ENCODE measurements around the gene ATF4.
"Not testable (repeated sequence)": the region's sequence is repeated elsewhere in the genome, so short reads cannot be mapped to it uniquely, and the experiment has no call there.

ATF4 gene

DNA sequence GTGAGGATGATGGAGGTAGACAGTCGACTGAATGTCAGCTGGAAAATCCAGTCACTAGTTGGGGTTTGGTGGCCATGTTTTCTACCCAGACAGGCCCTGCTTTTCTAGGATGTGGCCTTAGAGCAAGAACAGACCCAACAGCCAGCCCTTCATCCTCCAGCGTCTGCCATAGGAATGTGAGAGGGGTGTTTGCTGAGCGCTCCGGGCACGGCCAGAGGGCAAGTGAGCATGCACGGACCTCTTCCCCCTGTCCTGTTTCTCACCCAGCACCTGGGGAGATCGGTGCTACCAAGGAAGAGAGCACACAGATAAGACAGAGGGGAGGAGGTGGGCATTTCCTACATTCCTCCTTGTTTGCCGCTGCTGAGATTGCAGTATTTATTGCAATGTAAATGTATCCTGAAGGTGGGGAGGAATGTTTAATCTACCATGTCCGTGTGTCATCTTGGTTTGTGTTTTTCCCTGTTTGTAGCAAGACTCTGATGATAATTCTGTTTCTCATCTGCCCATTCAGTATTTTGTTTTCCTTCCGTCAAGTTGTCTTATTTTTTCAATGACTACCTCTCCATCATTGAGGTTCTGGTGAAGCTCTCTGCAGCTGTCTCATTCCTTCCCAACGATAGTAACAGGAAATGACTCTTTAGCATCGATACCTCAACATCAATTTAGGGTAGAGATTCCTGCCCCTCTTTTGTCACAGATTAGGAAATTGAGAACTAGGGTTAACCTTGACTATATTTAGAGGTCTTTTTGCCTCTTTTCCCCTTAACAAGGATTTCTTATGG, 4.9 kb upstream of the ATF4 start:
- Histone ChIP-seq H3K9me3 (ENCODE audit: control insufficient read depth, insufficient read depth, low read length) (no peaks in the 10 kb centered on the region), H3K4me3 (ENCODE audit: low read depth, low read length) (no peak overlapping the region), H3K27me3 (ENCODE audit: control insufficient read depth, insufficient read depth, low read length) (peaks cover 38% of the 10 kb centered on the region), H3K4me1 (ENCODE audit: control insufficient read depth, insufficient read depth, low read length) (peaks cover 3% of the 10 kb centered on the region), H3K36me3 (ENCODE audit: control insufficient read depth, insufficient read depth, low read length) (peaks cover 26% of the 10 kb centered on the region), H3K9ac (ENCODE audit: low read depth, low read length) (no peak overlapping the region)

DNA sequence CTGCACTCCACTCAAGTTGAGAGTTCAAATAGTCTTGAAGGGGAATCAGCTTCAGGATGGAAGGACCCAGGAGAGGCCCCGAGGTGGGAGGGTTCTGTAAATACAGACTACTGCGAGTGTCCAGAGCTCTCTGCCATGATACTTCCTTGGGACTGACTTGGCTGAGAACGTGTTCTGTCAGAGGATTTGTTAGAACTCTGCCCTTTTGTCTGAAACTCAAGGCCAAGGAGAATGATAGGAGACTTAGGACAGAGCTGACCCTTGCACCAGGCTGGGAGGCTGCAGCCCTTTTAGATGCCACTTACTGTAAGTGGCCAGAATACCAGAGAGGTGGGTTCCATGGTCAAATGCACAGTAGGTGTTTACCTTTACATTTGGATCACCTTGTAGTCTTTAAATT, 2.9 kb upstream of the ATF4 start:
- Histone ChIP-seq H3K27me3 (ENCODE audit: control insufficient read depth, insufficient read depth, low read length) (peaks cover 22% of the 10 kb centered on the region), H3K9me3 (ENCODE audit: control insufficient read depth, insufficient read depth, low read length) (no peaks in the 10 kb centered on the region), H3K4me3 (ENCODE audit: low read depth, low read length) (no peak overlapping the region), H3K36me3 (ENCODE audit: control insufficient read depth, insufficient read depth, low read length) (peaks cover 33% of the 10 kb centered on the region), H3K4me1 (ENCODE audit: control insufficient read depth, insufficient read depth, low read length) (peaks cover 5% of the 10 kb centered on the region), H3K9ac (ENCODE audit: low read depth, low read length) (no peak overlapping the region)

DNA sequence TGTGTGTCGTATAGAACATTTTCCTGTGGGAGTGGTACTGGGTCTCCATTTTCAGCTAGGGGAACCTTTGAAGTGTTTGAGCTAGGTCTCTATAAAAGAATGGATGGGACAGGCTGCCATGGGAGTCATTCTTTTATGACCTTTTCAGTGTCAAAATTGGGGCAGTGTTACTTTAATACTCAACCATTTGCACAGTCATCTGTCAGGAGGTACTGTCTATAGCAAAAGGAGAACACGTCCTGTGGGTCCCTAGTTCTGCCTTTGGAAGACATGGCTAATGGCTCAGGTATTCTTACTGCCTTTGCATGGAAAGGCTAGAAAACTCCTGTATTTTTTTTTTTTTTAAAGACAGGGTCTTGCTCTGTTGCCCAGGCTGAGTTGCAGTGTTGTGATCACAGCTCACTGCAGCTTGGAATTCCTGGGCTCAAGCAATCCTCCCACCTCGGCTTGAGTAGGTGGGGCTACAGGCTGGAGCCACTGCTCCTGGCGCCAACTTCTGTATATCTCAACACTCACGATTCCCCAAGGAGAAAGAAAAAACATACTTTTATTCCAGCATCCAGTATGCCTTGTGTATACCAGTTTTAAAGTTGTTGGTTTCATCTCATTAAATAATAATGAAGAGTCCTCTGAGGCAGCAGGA, 2.1 kb upstream of the ATF4 start:
- Histone ChIP-seq H3K4me1 (ENCODE audit: control insufficient read depth, insufficient read depth, low read length) (peaks cover 5% of the 10 kb centered on the region), H3K36me3 (ENCODE audit: control insufficient read depth, insufficient read depth, low read length) (peaks cover 41% of the 10 kb centered on the region), H3K4me3 (ENCODE audit: low read depth, low read length) (no peak overlapping the region)

DNA sequence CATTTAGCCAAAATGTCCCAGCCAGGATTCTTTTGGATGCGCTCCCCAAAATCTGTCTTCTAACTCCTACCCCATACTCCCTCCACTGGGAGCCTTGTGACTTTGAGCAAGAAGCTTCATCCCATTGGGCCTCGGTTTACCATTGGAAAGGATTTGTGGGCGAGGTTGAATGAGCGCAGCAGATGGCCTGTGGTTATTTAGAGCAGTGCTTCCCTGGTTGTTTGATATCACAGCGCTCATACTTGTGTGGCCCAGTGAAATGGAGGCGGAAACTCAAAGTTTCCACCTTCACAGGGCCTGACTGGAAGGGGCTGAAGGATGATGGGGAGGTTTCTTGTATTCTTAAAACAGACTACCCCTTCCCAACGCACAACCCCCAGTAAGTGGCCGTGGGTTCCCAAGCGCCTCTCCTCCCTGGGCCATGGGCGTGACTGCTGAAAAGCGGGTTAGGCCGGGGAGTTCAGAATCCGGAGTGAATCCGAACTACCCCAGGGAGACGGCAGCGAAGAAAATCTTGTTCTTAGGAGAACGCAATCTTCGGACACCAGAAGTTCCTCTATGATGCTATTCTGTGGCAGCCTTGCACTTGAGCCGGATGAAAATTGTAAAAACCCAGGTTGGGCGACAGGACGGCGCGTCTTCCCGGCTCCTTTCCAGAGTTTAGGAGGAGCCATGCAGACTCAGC, 1.2 kb upstream of the ATF4 start:
- Histone ChIP-seq H3K9me3 (ENCODE audit: control insufficient read depth, insufficient read depth, low read length) (no peaks in the 10 kb centered on the region), H3K36me3 (ENCODE audit: control insufficient read depth, insufficient read depth, low read length) (peaks cover 41% of the 10 kb centered on the region), H3K27me3 (ENCODE audit: control insufficient read depth, insufficient read depth, low read length) (peaks cover 20% of the 10 kb centered on the region), H3K9ac (ENCODE audit: low read depth, low read length) (peak overlapping the region; percentile 82), H3K4me3 (ENCODE audit: low read depth, low read length) (peak overlapping the region; percentile 90), H3K4me1 (ENCODE audit: control insufficient read depth, insufficient read depth, low read length) (peaks cover 5% of the 10 kb centered on the region)

More for the DNA sequence above, 2.1 kb upstream of the ATF4 start:
- Histone ChIP-seq H3K9ac (ENCODE audit: low read depth, low read length) (no peak overlapping the region), H3K27me3 (ENCODE audit: control insufficient read depth, insufficient read depth, low read length) (peaks cover 20% of the 10 kb centered on the region), H3K9me3 (ENCODE audit: control insufficient read depth, insufficient read depth, low read length) (no peaks in the 10 kb centered on the region)

DNA sequence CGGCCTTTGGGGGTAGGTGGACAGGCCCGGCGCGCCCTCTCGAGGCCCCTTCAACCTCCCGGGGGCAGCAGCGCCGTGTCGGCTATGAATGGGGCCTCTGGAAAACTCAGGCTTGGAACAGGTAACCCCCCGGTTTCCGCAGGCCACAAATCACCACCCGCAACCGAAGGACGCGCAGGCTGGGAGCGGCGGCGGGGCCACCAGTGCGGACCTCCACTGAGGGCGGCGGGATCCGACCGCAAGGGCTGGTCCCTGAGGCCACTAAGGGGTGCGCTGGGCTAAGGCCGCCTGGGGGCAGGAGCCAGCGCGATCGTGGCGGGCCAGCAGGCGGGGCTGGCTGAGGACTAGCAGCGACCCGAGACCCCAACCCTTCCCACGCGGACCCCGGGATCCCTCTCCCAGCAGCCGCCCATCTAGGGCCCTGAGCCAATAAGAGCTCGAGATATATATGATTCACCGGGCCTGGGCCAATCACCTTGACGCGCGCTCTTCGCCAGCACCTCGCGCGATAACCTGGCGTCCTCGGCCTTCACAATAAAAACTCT, 609 bp upstream of the ATF4 start:
- Histone ChIP-seq H3K36me3 (ENCODE audit: control insufficient read depth, insufficient read depth, low read length) (peaks cover 45% of the 10 kb centered on the region), H3K4me1 (ENCODE audit: control insufficient read depth, insufficient read depth, low read length) (peaks cover 5% of the 10 kb centered on the region)

DNA sequence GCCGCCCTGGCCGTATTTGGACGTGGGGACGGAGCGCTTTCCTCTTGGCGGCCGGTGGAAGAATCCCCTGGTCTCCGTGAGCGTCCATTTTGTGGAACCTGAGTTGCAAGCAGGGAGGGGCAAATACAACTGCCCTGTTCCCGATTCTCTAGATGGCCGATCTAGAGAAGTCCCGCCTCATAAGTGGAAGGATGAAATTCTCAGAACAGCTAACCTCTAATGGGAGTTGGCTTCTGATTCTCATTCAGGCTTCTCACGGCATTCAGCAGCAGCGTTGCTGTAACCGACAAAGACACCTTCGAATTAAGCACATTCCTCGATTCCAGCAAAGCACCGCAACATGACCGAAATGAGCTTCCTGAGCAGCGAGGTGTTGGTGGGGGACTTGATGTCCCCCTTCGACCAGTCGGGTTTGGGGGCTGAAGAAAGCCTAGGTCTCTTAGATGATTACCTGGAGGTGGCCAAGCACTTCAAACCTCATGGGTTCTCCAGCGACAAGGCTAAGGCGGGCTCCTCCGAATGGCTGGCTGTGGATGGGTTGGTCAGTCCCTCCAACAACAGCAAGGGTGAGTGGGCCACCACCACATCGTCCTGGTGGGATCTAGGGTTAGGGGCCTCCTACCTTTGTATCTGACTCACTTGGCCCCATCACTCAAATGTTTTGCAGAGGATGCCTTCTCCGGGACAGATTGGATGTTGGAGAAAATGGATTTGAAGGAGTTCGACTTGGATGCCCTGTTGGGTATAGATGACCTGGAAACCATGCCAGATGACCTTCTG, 934 bp downstream of the ATF4 start:
- Histone ChIP-seq H3K27me3 (ENCODE audit: control insufficient read depth, insufficient read depth, low read length) (peaks cover 13% of the 10 kb centered on the region), H3K4me3 (ENCODE audit: low read depth, low read length) (peak overlapping the region; percentile 73), H3K9ac (ENCODE audit: low read depth, low read length) (peak overlapping the region; percentile 99), H3K36me3 (ENCODE audit: control insufficient read depth, insufficient read depth, low read length) (peaks cover 37% of the 10 kb centered on the region)
- H3K4me1 ChIP-seq (ENCODE audit: control insufficient read depth, insufficient read depth, low read length); H3K9me3 ChIP-seq (ENCODE audit: control insufficient read depth, insufficient read depth, low read length): not testable (repeated sequence)

More for the DNA sequence above, 609 bp upstream of the ATF4 start:
- Histone ChIP-seq H3K9me3 (ENCODE audit: control insufficient read depth, insufficient read depth, low read length) (no peaks in the 10 kb centered on the region), H3K4me3 (ENCODE audit: low read depth, low read length) (peak overlapping the region; percentile 90), H3K27me3 (ENCODE audit: control insufficient read depth, insufficient read depth, low read length) (peaks cover 20% of the 10 kb centered on the region), H3K9ac (ENCODE audit: low read depth, low read length) (peak overlapping the region; percentile 99)

DNA sequence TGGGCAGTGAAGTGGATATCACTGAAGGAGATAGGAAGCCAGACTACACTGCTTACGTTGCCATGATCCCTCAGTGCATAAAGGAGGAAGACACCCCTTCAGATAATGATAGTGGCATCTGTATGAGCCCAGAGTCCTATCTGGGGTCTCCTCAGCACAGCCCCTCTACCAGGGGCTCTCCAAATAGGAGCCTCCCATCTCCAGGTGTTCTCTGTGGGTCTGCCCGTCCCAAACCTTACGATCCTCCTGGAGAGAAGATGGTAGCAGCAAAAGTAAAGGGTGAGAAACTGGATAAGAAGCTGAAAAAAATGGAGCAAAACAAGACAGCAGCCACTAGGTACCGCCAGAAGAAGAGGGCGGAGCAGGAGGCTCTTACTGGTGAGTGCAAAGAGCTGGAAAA, 1.7 kb downstream of the ATF4 start:
- H3K4me1 ChIP-seq (ENCODE audit: control insufficient read depth, insufficient read depth, low read length): not testable (repeated sequence)

DNA sequence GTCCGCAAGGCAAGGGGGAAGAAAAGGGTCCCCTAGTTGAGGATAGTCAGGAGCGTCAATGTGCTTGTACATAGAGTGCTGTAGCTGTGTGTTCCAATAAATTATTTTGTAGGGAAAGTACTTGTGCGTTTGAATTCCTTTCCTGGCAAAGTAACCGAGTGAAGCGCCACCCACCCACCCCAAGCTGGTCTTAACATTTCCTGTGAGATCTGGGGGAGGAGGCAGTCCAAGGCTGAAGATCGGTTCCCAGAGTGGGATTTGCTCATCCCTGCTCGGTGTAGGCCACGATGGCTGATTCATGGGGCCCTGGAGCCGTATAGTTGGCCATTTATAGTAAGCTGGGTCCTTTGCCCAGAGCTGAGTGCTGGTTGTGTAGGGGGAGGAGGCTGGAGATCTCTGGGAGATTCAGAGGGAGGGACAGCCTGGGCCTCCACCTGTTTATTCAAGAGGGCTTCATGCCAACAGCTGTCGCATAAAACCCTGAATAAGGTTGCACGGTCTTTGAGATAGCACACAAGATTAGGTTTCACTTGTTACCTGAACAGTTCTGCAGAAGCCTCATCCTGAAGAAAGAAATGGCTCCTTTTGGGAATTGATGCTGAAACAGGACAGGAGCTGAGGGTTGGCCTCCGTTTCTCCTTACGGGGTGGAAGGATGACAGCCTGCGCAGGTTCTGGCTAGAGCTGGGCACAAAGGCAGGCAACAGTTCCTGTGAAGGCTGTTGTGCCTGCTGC, 2.4 kb downstream of the ATF4 start:
- no peaks in the 10 kb centered on the region for H3K9me3 ChIP-seq (ENCODE audit: control insufficient read depth, insufficient read depth, low read length)
- H3K27me3 ChIP-seq (ENCODE audit: control insufficient read depth, insufficient read depth, low read length): peaks cover 6% of the 10 kb centered on the region
- no peak overlapping the region for H3K9ac ChIP-seq (ENCODE audit: low read depth, low read length)
- H3K36me3 ChIP-seq (ENCODE audit: control insufficient read depth, insufficient read depth, low read length): peaks cover 37% of the 10 kb centered on the region
- H3K4me1 ChIP-seq (ENCODE audit: control insufficient read depth, insufficient read depth, low read length): peaks cover 5% of the 10 kb centered on the region
- H3K4me3 ChIP-seq (ENCODE audit: low read depth, low read length): peak overlapping the region; percentile 36

More for the DNA sequence above, 1.7 kb downstream of the ATF4 start:
- H3K9me3 ChIP-seq (ENCODE audit: control insufficient read depth, insufficient read depth, low read length): not testable (repeated sequence)
- Histone ChIP-seq H3K4me3 (ENCODE audit: low read depth, low read length) (peak overlapping the region; percentile 73), H3K9ac (ENCODE audit: low read depth, low read length) (peak overlapping the region; percentile 99), H3K36me3 (ENCODE audit: control insufficient read depth, insufficient read depth, low read length) (peaks cover 37% of the 10 kb centered on the region), H3K27me3 (ENCODE audit: control insufficient read depth, insufficient read depth, low read length) (peaks cover 11% of the 10 kb centered on the region)

DNA sequence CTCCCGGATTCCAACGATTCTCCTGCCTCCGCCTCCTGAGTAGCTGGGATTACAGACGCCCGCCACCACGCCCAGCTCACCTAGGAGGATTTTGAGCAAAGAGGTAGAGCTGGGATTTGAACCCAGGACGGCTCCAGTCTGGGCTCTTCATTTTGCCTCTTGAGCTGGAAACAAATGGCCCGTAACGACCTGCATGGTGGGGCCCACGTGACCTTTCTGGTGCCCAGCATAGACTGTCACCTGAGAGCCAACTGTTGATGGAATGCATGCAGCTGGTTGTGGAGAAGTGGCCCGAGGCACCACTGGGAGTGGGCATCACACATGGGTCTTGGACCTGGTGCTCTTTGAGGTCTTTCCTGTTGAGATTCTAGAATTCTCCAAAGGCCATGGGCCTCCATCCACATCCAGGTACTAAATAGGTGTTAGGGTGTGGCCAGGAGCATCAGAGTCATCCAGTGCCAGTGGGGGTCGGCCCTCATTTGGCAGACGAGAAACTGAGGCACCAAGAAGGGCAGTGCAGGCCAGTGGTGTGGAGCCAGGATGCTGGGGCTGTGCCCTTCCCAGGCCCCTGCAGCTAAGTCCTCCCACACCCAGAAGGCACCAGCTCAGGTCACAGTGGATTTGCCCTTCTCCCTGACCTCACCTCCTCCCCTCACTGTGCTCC, 3.9 kb downstream of the ATF4 start:
- Histone ChIP-seq H3K36me3 (ENCODE audit: control insufficient read depth, insufficient read depth, low read length) (peaks cover 50% of the 10 kb centered on the region), H3K9me3 (ENCODE audit: control insufficient read depth, insufficient read depth, low read length) (no peaks in the 10 kb centered on the region), H3K4me3 (ENCODE audit: low read depth, low read length) (no peak overlapping the region), H3K9ac (ENCODE audit: low read depth, low read length) (no peak overlapping the region), H3K4me1 (ENCODE audit: control insufficient read depth, insufficient read depth, low read length) (peaks cover 2% of the 10 kb centered on the region), H3K27me3 (ENCODE audit: control insufficient read depth, insufficient read depth, low read length) (no peaks in the 10 kb centered on the region)

DNA sequence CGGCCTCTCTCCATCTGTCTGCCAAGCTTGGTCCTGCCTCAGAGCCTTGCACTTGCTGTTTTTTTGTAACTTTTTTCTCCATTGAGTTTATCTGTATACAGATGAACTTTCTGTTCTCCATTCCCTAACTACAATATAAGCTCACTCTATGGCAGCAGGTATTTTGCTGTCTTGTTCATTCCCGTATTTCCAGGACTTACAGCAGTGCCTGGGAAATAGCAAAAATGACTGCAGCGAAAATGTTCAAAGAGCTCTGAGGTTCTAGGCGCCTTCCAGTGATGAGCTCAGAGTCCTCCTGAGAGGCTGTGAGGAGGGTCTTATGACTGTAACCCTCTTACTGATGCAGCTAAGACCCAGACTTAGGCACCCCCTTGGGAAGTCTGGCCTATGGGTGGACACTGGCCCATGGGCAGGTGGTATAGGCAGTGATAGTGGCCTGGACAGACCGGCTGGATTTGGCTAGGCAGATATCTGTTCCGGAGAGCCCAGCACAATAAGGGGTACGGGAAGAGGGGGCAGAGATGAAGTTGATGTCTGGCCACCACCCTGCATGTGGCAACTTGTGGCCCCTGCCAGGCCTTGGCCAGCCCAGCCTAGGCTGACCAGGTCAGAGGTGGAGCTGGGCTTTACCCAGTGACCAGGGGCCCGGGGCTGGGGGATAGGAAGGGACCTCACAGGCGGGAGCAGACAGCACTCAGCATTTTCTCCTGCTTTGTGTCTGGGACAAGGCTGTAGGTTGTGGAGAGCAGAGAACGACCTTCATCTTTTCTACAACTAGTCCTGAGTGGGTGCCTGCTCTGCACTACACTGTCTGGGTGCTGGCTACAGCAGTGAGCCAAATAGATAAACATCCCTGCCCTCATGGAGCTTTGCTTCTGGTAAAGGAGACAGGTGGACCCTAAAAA, 4.6 kb downstream of the ATF4 start:
- H3K4me3 ChIP-seq (ENCODE audit: low read depth, low read length): no peak overlapping the region
- H3K36me3 ChIP-seq (ENCODE audit: control insufficient read depth, insufficient read depth, low read length): peaks cover 56% of the 10 kb centered on the region
- H3K9ac ChIP-seq (ENCODE audit: low read depth, low read length): no peak overlapping the region
- peaks cover 2% of the 10 kb centered on the region for H3K4me1 ChIP-seq (ENCODE audit: control insufficient read depth, insufficient read depth, low read length)
- H3K27me3 ChIP-seq (ENCODE audit: control insufficient read depth, insufficient read depth, low read length): no peaks in the 10 kb centered on the region
- no peaks in the 10 kb centered on the region for H3K9me3 ChIP-seq (ENCODE audit: control insufficient read depth, insufficient read depth, low read length)
